HepG2 (cell line): ENCODE data around the gene BNC1. TPM values are rescaled to one million over a fixed set of nuclear protein-coding genes. Genes with fewer than 3 reads are reported as not detected.

Source experiments
- ATAC-seq: fragments of 200-7000 bp; cut with Tn5 transposase; 3 replicates; pipeline ENCODE4 v1.9.1; 2020; ENCODE audit warnings: mild to moderate bottlenecking, moderate library complexity
- BruUV-seq: library from RNA; stranded (reverse); fragments of 400-500 nt; replicated peaks from 2 replicates; lab custom pipeline; 2021; lab: Mats Ljungman, UMichigan
- CTCF ChIA-PET: fragments of 300-600 bp; formaldehyde crosslinking; extraction: SDS; loops from one replicate; lab custom pipeline; 2021; ENCODE audit warnings: low total read pairs, inconsistent platforms, low intra/inter-chr PET ratio; lab: Yijun Ruan, JAX
- POLR2A ChIA-PET: fragments of 350-600 bp; sonication (Branson Sonifier 250); formaldehyde crosslinking; loops from one replicate; lab custom pipeline; 2020; ENCODE audit warnings: antibody characterized with exemption, inconsistent platforms; lab: Yijun Ruan, JAX
- DNase-seq: peaks from one replicate; pipeline ENCODE4 v3.0.0-alpha.2; 2015; ENCODE audit warnings: low spot score
- FAIRE-seq: peaks from 3 replicates; lab custom pipeline; 2011; peaks lifted over from hg19 to GRCh38; lab: Jason Lieb, UNC
- H2AFZ ChIP-seq: one replicate; pipeline ENCODE4 v1.6.1; 2011; ENCODE audit warnings: low read length, inconsistent platforms
- H3K27ac ChIP-seq: fragments of 300-600 bp; 3 replicates; pipeline ENCODE4 v1.8.0; 2011; ENCODE audit warnings: mixed run types, mild to moderate bottlenecking, mixed read lengths, low read length, inconsistent platforms; ENCODE audit not compliant: insufficient read depth; ENCODE audit errors: extremely low read length
- H3K27me3 ChIP-seq, 2 experiments: fragments of 200-600 bp in 1 of 2; 2 replicates in 1 of 2; 3 replicates in 1 of 2; pipeline versions ENCODE4 v1.6.0 to v1.8.0; 2011; ENCODE audit warnings: low read length in 2 of 2, mild to moderate bottlenecking in 2 of 2, moderate library complexity in 2 of 2, inconsistent platforms in 1 of 2; ENCODE audit not compliant: insufficient read depth in 2 of 2, control insufficient read depth in 1 of 2
- H3K36me3 ChIP-seq, 2 experiments: fragments of 200-600 bp in 1 of 2; replicated peaks in 1 of 2; 2 replicates in 1 of 2; 3 replicates in 1 of 2; pipeline versions ENCODE4 v1.5.1 to v1.8.0; 2011; ENCODE audit warnings: low read length in 2 of 2, inconsistent platforms in 1 of 2; ENCODE audit not compliant: insufficient read depth in 2 of 2, control insufficient read depth in 1 of 2
- H3K4me1 ChIP-seq: 2 replicates; pipeline ENCODE4 v1.5.1; 2012; ENCODE audit warnings: low read length, inconsistent platforms; ENCODE audit not compliant: insufficient read depth
- H3K4me2 ChIP-seq: 2 replicates; pipeline ENCODE4 v1.6.0; 2011; ENCODE audit warnings: low read depth, low read length, inconsistent platforms
- H3K4me3 ChIP-seq, 3 experiments: fragments of 200-600 bp in 1 of 3; sonication (generic), shearing (Covaris generic) in 1 of 3; replicated peaks in 1 of 3; 2 replicates each; pipeline ENCODE4 v1.5.1; 2011 to 2016; ENCODE audit warnings: low read length in 3 of 3, inconsistent platforms in 2 of 3, low read depth in 2 of 3, mild to moderate bottlenecking in 2 of 3, control low read depth in 1 of 3, mixed read lengths in 1 of 3; ENCODE audit not compliant: insufficient read depth in 1 of 3
- H3K79me2 ChIP-seq: one replicate; pipeline ENCODE4 v1.6.1; 2011; ENCODE audit warnings: low read length, inconsistent platforms; ENCODE audit not compliant: insufficient read depth
- H3K9ac ChIP-seq: 2 replicates; pipeline ENCODE4 v1.6.0; 2011; ENCODE audit warnings: mild to moderate bottlenecking, low read depth, low read length, inconsistent platforms; ENCODE audit not compliant: insufficient read depth
- H3K9me3 ChIP-seq: 2 replicates; pipeline ENCODE4 v1.5.1; 2012; ENCODE audit warnings: mild to moderate bottlenecking, low read length
- H4K20me1 ChIP-seq: 2 replicates; pipeline ENCODE4 v1.6.0; 2011; ENCODE audit warnings: inconsistent platforms, mild to moderate bottlenecking, low read length, moderate library complexity; ENCODE audit not compliant: insufficient read depth
- CHCHD3 ChIP-seq: sonication (generic); formaldehyde crosslinking; IDR thresholded peaks from 2 replicates; pipeline ENCODE4 v1.8.0; 2022; ENCODE audit warnings: mild to moderate bottlenecking, missing genetic modification reagents, moderate library complexity
- CTCF ChIP-seq: sonication (generic); formaldehyde crosslinking; IDR thresholded peaks from 2 replicates; pipeline ENCODE4 v1.5.0; 2020; ENCODE audit warnings: mild to moderate bottlenecking, missing genetic modification reagents, moderate library complexity
- HNF1A ChIP-seq, 2 experiments: sonication (generic) in 1 of 2; formaldehyde crosslinking in 1 of 2; IDR thresholded peaks; 2 replicates each; pipeline versions ENCODE4 v1.4.0 to v1.6.1; 2016 to 2020; ENCODE audit warnings: borderline replicate concordance in 1 of 2, low read depth in 1 of 2, mild to moderate bottlenecking in 1 of 2, missing genetic modification reagents in 1 of 2
- HNF4G ChIP-seq, 2 experiments: sonication (generic) in 1 of 2; formaldehyde crosslinking in 1 of 2; IDR thresholded peaks; 2 replicates each; pipeline versions ENCODE4 v1.4.0 to v1.6.1; 2011 to 2020; ENCODE audit warnings: borderline replicate concordance in 2 of 2, low read depth in 2 of 2, mild to moderate bottlenecking in 2 of 2, low read length in 1 of 2, missing genetic modification reagents in 1 of 2, moderate library complexity in 1 of 2
- POGK ChIP-seq: sonication (generic); formaldehyde crosslinking; conservative IDR thresholded peaks from 2 replicates; pipeline ENCODE4 v1.8.0; 2022; ENCODE audit warnings: mild to moderate bottlenecking, moderate library complexity, missing genetic modification reagents
- POLR2G ChIP-seq: fragments of 200-400 bp; formaldehyde crosslinking; IDR thresholded peaks from 2 replicates; pipeline ENCODE4 v1.6.1; 2018; ENCODE audit warnings: mild to moderate bottlenecking, low read depth, low read length, moderate library complexity
- TBP ChIP-seq: sonication (generic); formaldehyde crosslinking; IDR thresholded peaks from 2 replicates; pipeline ENCODE4 v1.5.0; 2020; ENCODE audit warnings: missing genetic modification reagents
- WGBS: methylation state at CpG from one replicate; pipeline ENCODE4 v1.1.6; 2017; ENCODE audit warnings: low lambda C conversion rate; 5-methylcytosine and 5-hydroxymethylcytosine counted together
- in situ Hi-C: cut with HindIII; loops from 2 replicates; pipeline ENCODE4 v1.10.0; 2017; ENCODE audit warnings: low pct_unique_long_range_greater_than_20kb; ENCODE audit not compliant: extremely low pct_ligation_motif_present
- intact Hi-C: fragments of 100-400 bp; cut with micrococcal nuclease; formaldehyde crosslinking; loops from one replicate; pipeline ENCODE4 v1.10.0; 2022; ENCODE audit not compliant: unreplicated experiment
- polyA plus RNA-seq, 8 experiments: library from polyadenylated mRNA; depleted of rRNA in 3 of 8; stranded (reverse) in 7 of 8; unstranded in 1 of 8; fragments of >200 nt; fragmentation: Illumina TruSeq in 4 of 8; extraction: Trizol in 4 of 8; gene quantifications; 2 replicates each; pipeline versions ENCODE4 v1.2.1 to v1.2.3, GENCODE V29; 2011 to 2016; ENCODE audit warnings: low read depth in 4 of 8, missing spikeins in 1 of 8, mixed read lengths in 1 of 8; ENCODE audit not compliant: insufficient read depth in 1 of 8
- total RNA-seq, 5 experiments: library from RNA; depleted of rRNA; stranded (reverse); fragments of >200 nt; fragmentation: Illumina TruSeq; extraction: Trizol; gene quantifications; 2 replicates each; pipeline ENCODE4 v1.2.3, GENCODE V29; 2016; ENCODE audit warnings: low read depth in 1 of 5

Gene BNC1
- total and polyA plus RNA-seq, 2 of the 13 experiments (the other 11 are each of a cell fraction or from before 2014, with no cell fraction given), result not detected

- no peak for TF ChIP-seq HNF1A (IDR thresholded peaks at IDR 0.05; ENCODE audit: low read depth)
- TF ChIP-seq HNF1A (CRISPR knock-in tag; IDR thresholded peaks at IDR 0.05; ENCODE audit: borderline replicate concordance), result no peak
- TF ChIP-seq CTCF (CRISPR knock-in tag), result no peak
- no peak for TF ChIP-seq CHCHD3 (CRISPR knock-in tag)
Observed at GRCh38 chr15:83322691-83323090, 38.2 kb upstream of the BNC1 start (continued).

GRCh38 chr15:83322061-83322460 is 37.6 kb upstream of the BNC1 start:
- no peaks in the 10 kb centered on the region; a peak in 1 of 5 replicates for H3K27me3 ChIP-seq
- POLR2A ChIA-PET, result no interaction called here
- no TSS peak for BruUV-seq
- no peak overlapping the region for H3K4me2 ChIP-seq
- in situ Hi-C loops (no loop called here), intact Hi-C loops (no loop called here)
- H3K79me2 ChIP-seq, result no peaks in the 10 kb centered on the region
- WGBS, result 0% methylated on average over 6 of the region's 6 CpGs
- DNase-seq (no peak), ATAC-seq (no peak), FAIRE-seq (no peak)
- H3K4me3 ChIP-seq, result no peak overlapping the region
- H2AFZ ChIP-seq, result no peak overlapping the region
- H3K9me3 ChIP-seq, result no peaks in the 10 kb centered on the region
- no peaks in the 10 kb centered on the region for H3K36me3 ChIP-seq
- H4K20me1 ChIP-seq, result no peaks in the 10 kb centered on the region
- CTCF ChIA-PET, result no interaction called here
- H3K9ac ChIP-seq, result no peak overlapping the region
- no peaks in the 10 kb centered on the region for H3K4me1 ChIP-seq
- H3K27ac ChIP-seq, result no peak overlapping the region
- TF ChIP-seq POLR2G (no peak), HNF4G (IDR thresholded peaks at IDR 0.05; ENCODE audit: borderline replicate concordance, low read depth, low read length) (no peak), HNF4G (CRISPR knock-in tag; IDR thresholded peaks at IDR 0.05; ENCODE audit: borderline replicate concordance, low read depth) (no peak), POGK (CRISPR knock-in tag) (no peak), TBP (CRISPR knock-in tag) (no peak)
